GM10266 (cell line): ENCODE data around the gene ABCC4.

Experiments
- DNase-seq: peaks from one replicate; pipeline ENCODE4 v3.0.0; 2012; ENCODE audit errors: extremely low spot score
- TF ChIP-seq, protein P1 (sequence below): IDR thresholded peaks from 2 replicates; pipeline ENCODE4 v1.5.1; 2012; ENCODE audit warnings: mild to moderate bottlenecking, low read depth; ENCODE audit not compliant: control insufficient read depth, insufficient read depth; ENCODE audit errors: missing control alignments

ABCC4 gene

DNA sequence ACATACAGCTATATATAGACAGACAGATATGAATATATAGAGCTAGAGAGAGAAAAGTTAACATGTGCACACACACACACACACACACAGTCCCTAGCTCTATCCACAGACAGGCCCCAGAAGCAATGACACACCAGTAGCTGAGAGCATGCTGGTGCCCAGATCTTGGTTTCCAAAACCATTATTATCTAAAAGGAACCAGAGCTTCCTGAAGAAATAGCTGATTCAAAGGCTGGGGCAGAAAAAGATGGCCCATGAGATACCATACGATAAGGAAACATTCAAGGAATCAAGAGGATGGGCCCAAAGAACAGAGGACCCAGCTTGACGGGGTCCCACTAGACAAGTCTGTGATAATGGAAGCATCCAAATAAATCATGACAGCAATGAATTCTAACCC lies 53.4 kb downstream of the ABCC4 start:
- DNase-seq, result no peak
- TF ChIP-seq, protein P1, sequence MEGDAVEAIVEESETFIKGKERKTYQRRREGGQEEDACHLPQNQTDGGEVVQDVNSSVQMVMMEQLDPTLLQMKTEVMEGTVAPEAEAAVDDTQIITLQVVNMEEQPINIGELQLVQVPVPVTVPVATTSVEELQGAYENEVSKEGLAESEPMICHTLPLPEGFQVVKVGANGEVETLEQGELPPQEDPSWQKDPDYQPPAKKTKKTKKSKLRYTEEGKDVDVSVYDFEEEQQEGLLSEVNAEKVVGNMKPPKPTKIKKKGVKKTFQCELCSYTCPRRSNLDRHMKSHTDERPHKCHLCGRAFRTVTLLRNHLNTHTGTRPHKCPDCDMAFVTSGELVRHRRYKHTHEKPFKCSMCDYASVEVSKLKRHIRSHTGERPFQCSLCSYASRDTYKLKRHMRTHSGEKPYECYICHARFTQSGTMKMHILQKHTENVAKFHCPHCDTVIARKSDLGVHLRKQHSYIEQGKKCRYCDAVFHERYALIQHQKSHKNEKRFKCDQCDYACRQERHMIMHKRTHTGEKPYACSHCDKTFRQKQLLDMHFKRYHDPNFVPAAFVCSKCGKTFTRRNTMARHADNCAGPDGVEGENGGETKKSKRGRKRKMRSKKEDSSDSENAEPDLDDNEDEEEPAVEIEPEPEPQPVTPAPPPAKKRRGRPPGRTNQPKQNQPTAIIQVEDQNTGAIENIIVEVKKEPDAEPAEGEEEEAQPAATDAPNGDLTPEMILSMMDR, result no peak

GRCh38 chr13:95247171-95247570 lies 54.1 kb downstream of the ABCC4 start:
- no peak for DNase-seq
- TF ChIP-seq, protein P1, result no peak

GRCh38 chr13:95246292-95247082 lies 54.8 kb downstream of the ABCC4 start:
- no peak for DNase-seq
- TF ChIP-seq, protein P1, result no peak

GRCh38 chr13:95245071-95245470 lies 56.2 kb downstream of the ABCC4 start:
- TF ChIP-seq, protein P1, result no peak

DNA sequence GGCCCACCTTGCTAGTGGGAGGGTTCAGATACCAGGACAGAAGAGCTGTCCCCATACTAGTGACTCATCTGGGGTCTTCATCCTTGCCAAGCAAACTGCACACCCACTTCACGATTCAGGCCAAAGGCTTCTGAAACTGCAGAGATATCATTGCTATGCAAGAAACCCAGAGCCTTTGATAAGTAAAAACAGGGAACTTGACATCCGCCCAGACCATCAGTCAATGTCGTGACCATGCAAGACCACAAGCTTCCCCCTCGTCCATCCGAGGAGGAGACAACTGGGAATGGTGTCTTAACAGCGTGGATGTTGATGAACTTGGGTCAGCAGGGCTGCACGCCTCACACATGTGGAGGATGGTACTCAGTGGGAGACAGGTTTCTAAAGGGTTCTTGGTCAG lies 58.0 kb downstream of the ABCC4 start:
- DNase-seq, result no peak
- TF ChIP-seq, protein P1, result no peak

More at GRCh38 chr13:95245071-95245470, 56.2 kb downstream of the ABCC4 start:
- no peak for DNase-seq

GRCh38 chr13:95241321-95241720 lies 59.9 kb downstream of the ABCC4 start:
- no peak for DNase-seq
- TF ChIP-seq, protein P1, result no peak

DNA sequence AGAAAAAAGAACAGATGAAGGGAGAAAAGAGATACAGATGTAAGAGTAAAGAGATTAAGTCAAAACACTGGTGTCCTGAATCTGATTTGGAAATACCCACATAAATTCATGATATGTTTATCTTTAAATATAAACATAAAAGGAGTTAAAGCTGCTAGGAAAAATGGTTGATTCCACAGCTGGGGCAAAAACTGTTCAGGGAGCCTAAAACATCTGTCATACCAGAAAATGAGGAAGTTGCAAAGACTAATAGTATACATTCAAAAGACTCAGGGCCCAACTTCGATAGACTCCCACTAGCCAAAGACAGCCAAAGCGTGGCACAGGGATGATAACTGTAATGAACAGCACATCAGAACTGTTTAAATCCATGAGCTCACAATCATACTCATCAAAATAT lies 62.0 kb downstream of the ABCC4 start:
- TF ChIP-seq, protein P1, result no peak
- no peak for DNase-seq
